Measurements from ENCODE around the gene ZSWIM1. TPM values are rescaled to one million over a fixed set of nuclear protein-coding genes. Genes with fewer than 3 reads are reported as not detected.

ZSWIM1 gene
- total RNA-seq, 1 experiment from 2014 or later: 19.0 TPM

- H3K4me3 ChIP-seq (ENCODE audit: low read length): no peak overlapping the region
- no peak overlapping the region for H3K4me2 ChIP-seq (ENCODE audit: low read depth, low read length, poor library complexity, severe bottlenecking)
- peaks cover 8% of the 10 kb centered on the region for H3K36me3 ChIP-seq (ENCODE audit: insufficient read depth, low read length)
- no peaks in the 10 kb centered on the region for H4K20me1 ChIP-seq (ENCODE audit: insufficient read depth, low read depth, low read length)
- no peak overlapping the region for H3K27ac ChIP-seq (ENCODE audit: low read length)
- H3K4me1 ChIP-seq (ENCODE audit: low read length): peaks cover 34% of the 10 kb centered on the region
- H3K9me2 ChIP-seq (replicated peaks; ENCODE audit: insufficient read depth, low read length): no peaks in the 10 kb centered on the region
- H3K27me3 ChIP-seq (ENCODE audit: low read length): no peaks in the 10 kb centered on the region
- no peak overlapping the region for H2AFZ ChIP-seq (ENCODE audit: low read length)
- no peaks in the 10 kb centered on the region for H3K9me3 ChIP-seq (ENCODE audit: low read length)
- peaks cover 25% of the 10 kb centered on the region for H3K79me2 ChIP-seq (ENCODE audit: low read length)
- H3K9ac ChIP-seq (ENCODE audit: low read length): no peak overlapping the region
- DNase-seq: no peak
Observed at GRCh38 chr20:45888681-45889080, 7.7 kb downstream of the ZSWIM1 start.

DNA sequence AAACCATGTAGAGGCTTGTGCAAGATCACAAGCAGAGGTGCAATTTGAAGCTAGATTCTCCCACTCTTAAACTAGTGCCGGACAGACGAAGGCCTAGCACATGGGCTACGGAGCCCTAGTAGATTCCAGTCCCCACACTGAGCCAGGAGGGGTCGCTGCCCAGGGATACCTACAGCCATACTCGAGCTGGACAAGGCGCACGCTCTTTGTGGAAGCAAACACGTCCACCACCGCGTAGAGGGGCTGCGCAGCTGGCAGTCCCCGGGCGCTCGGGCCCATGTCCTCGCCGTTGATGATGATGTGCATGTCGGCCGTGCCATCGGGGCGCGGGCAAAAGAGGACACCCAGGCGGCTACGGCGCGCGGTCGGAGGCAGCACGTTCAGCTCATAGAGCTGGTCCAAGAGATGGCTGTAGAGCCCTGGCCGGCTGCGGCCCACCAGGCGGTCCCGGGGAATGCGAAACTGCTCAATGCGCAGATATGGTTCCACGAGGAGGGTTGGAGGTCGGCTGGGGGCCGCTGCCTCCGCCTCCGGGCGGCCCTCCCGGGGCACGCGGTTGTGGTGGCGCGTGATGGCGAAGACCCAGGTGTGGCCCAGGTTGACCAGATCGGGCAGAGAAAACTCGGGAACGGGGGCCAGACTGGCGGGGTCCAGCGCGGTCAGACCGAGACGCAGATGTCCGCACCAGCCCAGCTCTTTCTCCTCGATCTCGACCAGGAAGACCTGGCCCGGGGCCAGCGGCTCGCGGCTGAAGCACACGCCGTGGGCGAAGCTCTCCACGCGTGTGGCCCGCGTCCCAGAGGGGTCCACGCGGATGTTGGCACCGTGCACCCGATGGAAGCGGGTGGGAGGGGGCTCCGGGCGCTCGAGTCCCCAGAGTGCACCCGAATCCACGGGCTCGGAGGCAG lies 9.3 kb downstream of the ZSWIM1 start:
- peak overlapping the region; percentile 83 for H3K9ac ChIP-seq (ENCODE audit: low read length)
- H3K4me2 ChIP-seq (ENCODE audit: low read depth, low read length, poor library complexity, severe bottlenecking): peak overlapping the region; percentile 99
- H2AFZ ChIP-seq (ENCODE audit: low read length): peak overlapping the region; percentile 89
- H3K4me1 ChIP-seq (ENCODE audit: low read length): peaks cover 34% of the 10 kb centered on the region
- H3K4me3 ChIP-seq (ENCODE audit: low read length): peak overlapping the region; percentile 91
- no peaks in the 10 kb centered on the region for H3K9me2 ChIP-seq (replicated peaks; ENCODE audit: insufficient read depth, low read length)
- no peaks in the 10 kb centered on the region for H3K27me3 ChIP-seq (ENCODE audit: low read length)
- H3K9me3 ChIP-seq (ENCODE audit: low read length): no peaks in the 10 kb centered on the region
- H3K27ac ChIP-seq (ENCODE audit: low read length): peak overlapping the region; percentile 60
- H4K20me1 ChIP-seq (ENCODE audit: insufficient read depth, low read depth, low read length): no peaks in the 10 kb centered on the region
- DNase-seq: no peak
- peaks cover 7% of the 10 kb centered on the region; the same call in 1 of the 2 replicates for H3K36me3 ChIP-seq (ENCODE audit: insufficient read depth, low read length)
- peaks cover 17% of the 10 kb centered on the region for H3K79me2 ChIP-seq (ENCODE audit: low read length)

GRCh38 chr20:45890985-45891983 lies 10.3 kb downstream of the ZSWIM1 start, which contains the start of the genes CTSA and NEURL2:
Gene CTSA, plus strand, starts transcription at chr20:45891335. Its CDS starts 234 bp downstream, at chr20:45891569.
Gene NEURL2, minus strand, starts transcription at chr20:45891208. Its CDS starts 217 bp downstream, at chr20:45890991.
- Histone ChIP-seq H2AFZ (ENCODE audit: low read length) (peak within 1 kb of the TSS; percentile 89), H3K9me3 (ENCODE audit: low read length) (no peaks in the 10 kb centered on the region), H3K79me2 (ENCODE audit: low read length) (peaks cover 17% of the 10 kb centered on the region), H3K9ac (ENCODE audit: low read length) (peak within 1 kb of the TSS; percentile 83), H3K4me3 (ENCODE audit: low read length) (peak within 1 kb of the TSS; percentile 91), H3K27ac (ENCODE audit: low read length) (peak within 1 kb of the TSS; percentile 60), H3K9me2 (replicated peaks; ENCODE audit: insufficient read depth, low read length) (no peaks in the 10 kb centered on the region), H3K4me2 (ENCODE audit: low read depth, low read length, poor library complexity, severe bottlenecking) (peak within 1 kb of the TSS; percentile 99), H4K20me1 (ENCODE audit: insufficient read depth, low read depth, low read length) (no peaks in the 10 kb centered on the region), H3K27me3 (ENCODE audit: low read length) (no peaks in the 10 kb centered on the region), H3K36me3 (ENCODE audit: insufficient read depth, low read length) (peaks cover 7% of the 10 kb centered on the region; the same call in 1 of the 2 replicates), H3K4me1 (ENCODE audit: low read length) (peaks cover 34% of the 10 kb centered on the region)
- DNase-seq: peak; percentile 95

GRCh38 chr20:45892049-45892825 lies 11.2 kb downstream of the ZSWIM1 start:
- no peak overlapping the region for H2AFZ ChIP-seq (ENCODE audit: low read length)
- H3K4me2 ChIP-seq (ENCODE audit: low read depth, low read length, poor library complexity, severe bottlenecking): peak overlapping the region; percentile 99
- DNase-seq: no peak
- H3K4me1 ChIP-seq (ENCODE audit: low read length): peaks cover 34% of the 10 kb centered on the region
- peak overlapping the region; percentile 91 for H3K4me3 ChIP-seq (ENCODE audit: low read length)
- H3K9me2 ChIP-seq (replicated peaks; ENCODE audit: insufficient read depth, low read length): no peaks in the 10 kb centered on the region
- H4K20me1 ChIP-seq (ENCODE audit: insufficient read depth, low read depth, low read length): no peaks in the 10 kb centered on the region
- H3K9ac ChIP-seq (ENCODE audit: low read length): peak overlapping the region; percentile 83
- no peaks in the 10 kb centered on the region for H3K9me3 ChIP-seq (ENCODE audit: low read length)
- no peak overlapping the region for H3K27ac ChIP-seq (ENCODE audit: low read length)
- H3K36me3 ChIP-seq (ENCODE audit: insufficient read depth, low read length): peaks cover 7% of the 10 kb centered on the region; the same call in 1 of the 2 replicates
- H3K79me2 ChIP-seq (ENCODE audit: low read length): peaks cover 17% of the 10 kb centered on the region
- H3K27me3 ChIP-seq (ENCODE audit: low read length): no peaks in the 10 kb centered on the region

GRCh38 chr20:45892828-45893500 lies 11.9 kb downstream of the ZSWIM1 start:
- no peak overlapping the region for H2AFZ ChIP-seq (ENCODE audit: low read length)
- no peak overlapping the region for H3K9ac ChIP-seq (ENCODE audit: low read length)
- H4K20me1 ChIP-seq (ENCODE audit: insufficient read depth, low read depth, low read length): no peaks in the 10 kb centered on the region
- peaks cover 17% of the 10 kb centered on the region for H3K79me2 ChIP-seq (ENCODE audit: low read length)
- no peaks in the 10 kb centered on the region for H3K9me3 ChIP-seq (ENCODE audit: low read length)
- H3K4me3 ChIP-seq (ENCODE audit: low read length): no peak overlapping the region
- H3K36me3 ChIP-seq (ENCODE audit: insufficient read depth, low read length): peaks cover 11% of the 10 kb centered on the region; the same call in 1 of the 2 replicates
- H3K9me2 ChIP-seq (replicated peaks; ENCODE audit: insufficient read depth, low read length): no peaks in the 10 kb centered on the region
- peaks cover 34% of the 10 kb centered on the region for H3K4me1 ChIP-seq (ENCODE audit: low read length)
- no peak for DNase-seq
- H3K27me3 ChIP-seq (ENCODE audit: low read length): no peaks in the 10 kb centered on the region
- H3K4me2 ChIP-seq (ENCODE audit: low read depth, low read length, poor library complexity, severe bottlenecking): peak overlapping the region; percentile 2
- H3K27ac ChIP-seq (ENCODE audit: low read length): no peak overlapping the region

DNA sequence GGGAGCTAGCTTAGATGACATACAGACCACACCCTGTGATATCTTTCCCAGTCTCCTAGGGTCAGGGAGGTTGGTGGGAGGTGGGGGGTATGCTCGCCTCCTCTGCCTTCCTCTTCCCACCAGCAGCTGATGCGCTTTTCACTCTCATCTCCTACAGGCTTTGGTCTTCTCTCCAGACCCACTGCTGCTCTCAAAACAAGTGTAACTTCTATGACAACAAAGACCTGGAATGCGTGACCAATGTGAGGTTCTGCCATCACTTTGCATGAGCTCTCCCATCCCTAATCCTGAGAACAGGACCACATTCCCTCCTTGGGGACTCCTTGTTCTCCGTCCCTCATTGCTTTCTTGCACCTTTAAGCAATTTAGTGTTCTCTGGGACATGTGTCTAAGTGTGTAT lies 12.8 kb downstream of the ZSWIM1 start:
- H3K9me2 ChIP-seq (replicated peaks; ENCODE audit: insufficient read depth, low read length): no peaks in the 10 kb centered on the region
- H3K4me1 ChIP-seq (ENCODE audit: low read length): peaks cover 30% of the 10 kb centered on the region
- peaks cover 17% of the 10 kb centered on the region for H3K79me2 ChIP-seq (ENCODE audit: low read length)
- H3K9me3 ChIP-seq (ENCODE audit: low read length): no peaks in the 10 kb centered on the region
- no peak overlapping the region for H3K4me3 ChIP-seq (ENCODE audit: low read length)
- no peak overlapping the region for H3K9ac ChIP-seq (ENCODE audit: low read length)
- no peak overlapping the region for H3K27ac ChIP-seq (ENCODE audit: low read length)
- no peak overlapping the region for H3K4me2 ChIP-seq (ENCODE audit: low read depth, low read length, poor library complexity, severe bottlenecking)
- peaks cover 11% of the 10 kb centered on the region; the same call in 1 of the 2 replicates for H3K36me3 ChIP-seq (ENCODE audit: insufficient read depth, low read length)
- H2AFZ ChIP-seq (ENCODE audit: low read length): no peak overlapping the region
- H4K20me1 ChIP-seq (ENCODE audit: insufficient read depth, low read depth, low read length): no peaks in the 10 kb centered on the region
- DNase-seq: no peak
- H3K27me3 ChIP-seq (ENCODE audit: low read length): no peaks in the 10 kb centered on the region

DNA sequence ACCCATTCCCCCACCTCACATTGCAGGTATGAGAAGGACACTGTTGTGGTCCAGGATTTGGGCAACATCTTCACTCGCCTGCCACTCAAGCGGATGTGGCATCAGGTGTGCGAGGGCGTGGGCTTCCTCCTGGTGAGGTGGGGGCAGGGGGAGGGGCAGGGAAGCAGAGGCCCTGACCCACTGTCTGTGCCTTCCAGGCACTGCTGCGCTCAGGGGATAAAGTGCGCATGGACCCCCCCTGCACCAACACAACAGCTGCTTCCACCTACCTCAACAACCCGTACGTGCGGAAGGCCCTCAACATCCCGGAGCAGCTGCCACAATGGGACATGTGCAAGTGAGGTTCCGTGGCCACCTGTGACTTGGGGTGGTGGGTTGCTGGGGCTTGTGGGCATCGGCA lies 13.8 kb downstream of the ZSWIM1 start:
- no peaks in the 10 kb centered on the region for H4K20me1 ChIP-seq (ENCODE audit: insufficient read depth, low read depth, low read length)
- H3K4me1 ChIP-seq (ENCODE audit: low read length): peaks cover 27% of the 10 kb centered on the region
- H3K4me3 ChIP-seq (ENCODE audit: low read length): no peak overlapping the region
- H3K27ac ChIP-seq (ENCODE audit: low read length): no peak overlapping the region
- H2AFZ ChIP-seq (ENCODE audit: low read length): no peak overlapping the region
- DNase-seq: no peak
- H3K79me2 ChIP-seq (ENCODE audit: low read length): peaks cover 17% of the 10 kb centered on the region
- no peaks in the 10 kb centered on the region for H3K9me2 ChIP-seq (replicated peaks; ENCODE audit: insufficient read depth, low read length)
- H3K9me3 ChIP-seq (ENCODE audit: low read length): no peaks in the 10 kb centered on the region
- H3K9ac ChIP-seq (ENCODE audit: low read length): no peak overlapping the region
- peaks cover 11% of the 10 kb centered on the region; the same call in 1 of the 2 replicates for H3K36me3 ChIP-seq (ENCODE audit: insufficient read depth, low read length)
- H3K27me3 ChIP-seq (ENCODE audit: low read length): no peaks in the 10 kb centered on the region
- H3K4me2 ChIP-seq (ENCODE audit: low read depth, low read length, poor library complexity, severe bottlenecking): no peak overlapping the region
